DND-41 (cell line): ENCODE measurements around the gene RTN4RL2.
A peak's percentile ranks its signal among the peaks of the same experiment; 100 is the strongest.

Source experiments
- ATAC-seq: fragments of 200-7000 bp; cut with Tn5 transposase; 3 replicates; pipeline ENCODE4 v1.9.1; 2021; ENCODE audit warnings: low read depth; ENCODE audit not compliant: insufficient read depth
- DNase-seq: peaks from one replicate; pipeline ENCODE4 v3.0.0-alpha.2; 2020
- H2AFZ ChIP-seq: 2 replicates; pipeline ENCODE4 v1.6.0; 2012; ENCODE audit warnings: low read depth, low read length
- H3K27ac ChIP-seq: 2 replicates; pipeline ENCODE4 v1.5.1; 2012; ENCODE audit warnings: low read length, inconsistent platforms
- H3K27me3 ChIP-seq: fragments of 200-600 bp; sonication (generic); 2 replicates; pipeline ENCODE4 v1.6.0; 2012; ENCODE audit warnings: low read length, mild to moderate bottlenecking, inconsistent platforms; ENCODE audit not compliant: insufficient read depth, poor library complexity
- H3K36me3 ChIP-seq: 2 replicates; pipeline ENCODE4 v1.5.1; 2012; ENCODE audit warnings: low read length, inconsistent platforms; ENCODE audit not compliant: insufficient read depth
- H3K4me1 ChIP-seq: 2 replicates; pipeline ENCODE4 v1.5.1; 2012; ENCODE audit warnings: mild to moderate bottlenecking, low read length; ENCODE audit not compliant: insufficient read depth
- H3K4me2 ChIP-seq: 2 replicates; pipeline ENCODE4 v1.6.0; 2012; ENCODE audit warnings: mild to moderate bottlenecking, moderate library complexity, low read length, inconsistent platforms; ENCODE audit not compliant: insufficient read depth
- H3K4me3 ChIP-seq, 2 experiments: fragments of 200-600 bp in 1 of 2; shearing (Covaris generic) in 1 of 2; 2 replicates each; pipeline ENCODE4 v1.5.1; 2012 to 2016; ENCODE audit warnings: inconsistent platforms in 2 of 2, low read length in 2 of 2, mild to moderate bottlenecking in 2 of 2, low read depth in 1 of 2, moderate library complexity in 1 of 2
- H3K79me2 ChIP-seq: 2 replicates; pipeline ENCODE4 v1.6.0; 2012; ENCODE audit warnings: low read length, inconsistent platforms; ENCODE audit not compliant: insufficient read depth
- H3K9ac ChIP-seq: 2 replicates; pipeline ENCODE4 v1.6.0; 2012; ENCODE audit warnings: low read depth, mild to moderate bottlenecking, inconsistent platforms, low read length, moderate library complexity
- H3K9me3 ChIP-seq: 2 replicates; pipeline ENCODE4 v1.5.1; 2012; ENCODE audit warnings: low read length, moderate library complexity, mild to moderate bottlenecking, inconsistent platforms; ENCODE audit not compliant: insufficient read depth, severe bottlenecking
- H4K20me1 ChIP-seq: 2 replicates; pipeline ENCODE4 v1.6.0; 2012; ENCODE audit warnings: low read length; ENCODE audit not compliant: insufficient read depth
- EZH2 ChIP-seq: IDR thresholded peaks from 3 replicates; pipeline ENCODE4 v1.6.1; 2012; ENCODE audit warnings: borderline replicate concordance, low read depth, mild to moderate bottlenecking, moderate library complexity, low read length, inconsistent platforms; ENCODE audit not compliant: severe bottlenecking
- TF ChIP-seq, protein P1 (sequence below): IDR thresholded peaks from 2 replicates; pipeline ENCODE4 v1.5.1; 2012; ENCODE audit warnings: borderline replicate concordance, low read length, moderate library complexity, mild to moderate bottlenecking; ENCODE audit not compliant: poor library complexity, severe bottlenecking; ENCODE audit errors: extremely low read depth

Gene RTN4RL2

DNA sequence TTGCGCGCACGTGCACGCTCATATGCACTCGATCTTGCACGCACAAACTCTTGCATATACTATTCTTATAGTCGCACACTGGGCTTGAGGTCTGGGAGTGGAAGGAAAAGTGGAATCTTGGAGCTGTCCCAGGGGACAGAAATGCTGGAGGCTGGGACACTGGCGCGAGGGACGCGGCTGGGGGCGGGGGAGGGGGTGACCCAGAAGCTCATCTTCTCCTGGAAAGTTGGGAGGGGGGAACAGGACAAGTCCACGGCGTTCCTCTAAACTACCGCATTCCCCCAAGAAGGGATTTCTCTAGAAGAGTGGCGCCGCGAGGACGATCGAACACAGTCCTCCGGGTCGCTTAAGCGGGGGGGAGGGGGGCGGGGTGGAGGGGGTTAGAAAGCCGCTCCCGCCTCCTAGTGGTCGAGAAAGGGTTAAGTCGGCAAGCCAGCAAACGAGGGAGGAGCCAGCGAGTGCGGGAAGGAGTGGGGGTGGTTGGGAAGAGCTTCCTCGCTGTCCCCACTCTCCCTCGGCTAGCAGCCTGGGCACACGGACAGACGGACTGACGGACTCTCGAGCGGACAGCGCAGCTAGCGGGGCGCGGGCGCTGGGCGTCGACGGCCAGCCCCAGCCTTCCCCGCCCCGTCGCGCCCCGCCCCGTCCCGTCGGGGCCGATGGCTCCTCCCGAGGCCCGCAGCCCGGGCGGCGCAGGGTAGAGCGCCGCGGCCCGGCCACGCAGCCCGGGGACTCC lies at the start of gene RTN4RL2:
TSS of gene RTN4RL2 (plus strand) at position 507 of the 736 bp plus-strand sequence. CDS start 338 bp downstream, outside the sequence.
- no peak for TF ChIP-seq EZH2
- TF ChIP-seq, protein P1, sequence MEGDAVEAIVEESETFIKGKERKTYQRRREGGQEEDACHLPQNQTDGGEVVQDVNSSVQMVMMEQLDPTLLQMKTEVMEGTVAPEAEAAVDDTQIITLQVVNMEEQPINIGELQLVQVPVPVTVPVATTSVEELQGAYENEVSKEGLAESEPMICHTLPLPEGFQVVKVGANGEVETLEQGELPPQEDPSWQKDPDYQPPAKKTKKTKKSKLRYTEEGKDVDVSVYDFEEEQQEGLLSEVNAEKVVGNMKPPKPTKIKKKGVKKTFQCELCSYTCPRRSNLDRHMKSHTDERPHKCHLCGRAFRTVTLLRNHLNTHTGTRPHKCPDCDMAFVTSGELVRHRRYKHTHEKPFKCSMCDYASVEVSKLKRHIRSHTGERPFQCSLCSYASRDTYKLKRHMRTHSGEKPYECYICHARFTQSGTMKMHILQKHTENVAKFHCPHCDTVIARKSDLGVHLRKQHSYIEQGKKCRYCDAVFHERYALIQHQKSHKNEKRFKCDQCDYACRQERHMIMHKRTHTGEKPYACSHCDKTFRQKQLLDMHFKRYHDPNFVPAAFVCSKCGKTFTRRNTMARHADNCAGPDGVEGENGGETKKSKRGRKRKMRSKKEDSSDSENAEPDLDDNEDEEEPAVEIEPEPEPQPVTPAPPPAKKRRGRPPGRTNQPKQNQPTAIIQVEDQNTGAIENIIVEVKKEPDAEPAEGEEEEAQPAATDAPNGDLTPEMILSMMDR: peak; percentile 64
- no peaks in the 10 kb centered on the region for H3K36me3 ChIP-seq
- peak within 1 kb of the TSS; percentile 21 to 75; a peak in 3 of 4 replicates for H3K4me3 ChIP-seq
- H3K79me2 ChIP-seq: no peaks in the 10 kb centered on the region
- H3K4me1 ChIP-seq: peaks cover 39% of the 10 kb centered on the region
- peak within 1 kb of the TSS; percentile 88 for H3K4me2 ChIP-seq
- no peak within 1 kb of the TSS for H3K27ac ChIP-seq
- peak within 1 kb of the TSS; percentile 59 for H3K9ac ChIP-seq
- no peaks in the 10 kb centered on the region for H3K9me3 ChIP-seq
- ATAC-seq (peak; percentile 76), DNase-seq (peak; percentile 77)
- H3K27me3 ChIP-seq: peaks cover 37% of the 10 kb centered on the region
- H4K20me1 ChIP-seq: peaks cover 7% of the 10 kb centered on the region
- H2AFZ ChIP-seq: peak within 1 kb of the TSS; percentile 81

DNA sequence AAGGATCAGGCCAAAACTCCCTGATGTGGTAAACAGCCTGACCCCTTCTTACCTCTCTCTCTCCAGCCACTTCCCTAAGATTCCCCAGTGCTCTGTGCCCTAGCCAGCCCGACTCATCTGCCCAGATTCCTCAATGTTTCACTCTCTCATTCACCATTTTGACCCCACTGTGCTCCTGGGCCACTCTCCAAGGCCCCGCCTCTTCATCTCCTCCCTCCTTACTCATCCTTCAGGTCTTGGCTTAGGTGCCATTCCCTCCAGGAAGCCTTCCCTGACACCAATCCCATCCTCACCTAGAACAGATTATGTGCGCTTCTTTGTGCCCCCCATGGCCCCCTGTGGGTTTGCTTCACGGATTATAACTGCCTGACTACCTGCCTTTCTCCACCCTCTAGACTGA lies 46.6 kb upstream of the RTN4RL2 start:
- Histone ChIP-seq H3K4me1 (0 out of 2 replicates have a peak, but pooled peaks cover 3% of the 10 kb centered on the region), H3K9me3 (no peaks in the 10 kb centered on the region), H3K27ac (no peak overlapping the region), H3K9ac (no peak overlapping the region), H3K79me2 (peaks cover 10% of the 10 kb centered on the region), H3K4me2 (no peak overlapping the region), H3K36me3 (peaks cover 97% of the 10 kb centered on the region), H4K20me1 (peaks cover 61% of the 10 kb centered on the region), H3K27me3 (no peaks in the 10 kb centered on the region), H2AFZ (no peak overlapping the region), H3K4me3 (no peak overlapping the region)
- TF ChIP-seq, protein P1: no peak
- TF ChIP-seq EZH2: no peak
- ATAC-seq: no peak
- DNase-seq: no peak

DNA sequence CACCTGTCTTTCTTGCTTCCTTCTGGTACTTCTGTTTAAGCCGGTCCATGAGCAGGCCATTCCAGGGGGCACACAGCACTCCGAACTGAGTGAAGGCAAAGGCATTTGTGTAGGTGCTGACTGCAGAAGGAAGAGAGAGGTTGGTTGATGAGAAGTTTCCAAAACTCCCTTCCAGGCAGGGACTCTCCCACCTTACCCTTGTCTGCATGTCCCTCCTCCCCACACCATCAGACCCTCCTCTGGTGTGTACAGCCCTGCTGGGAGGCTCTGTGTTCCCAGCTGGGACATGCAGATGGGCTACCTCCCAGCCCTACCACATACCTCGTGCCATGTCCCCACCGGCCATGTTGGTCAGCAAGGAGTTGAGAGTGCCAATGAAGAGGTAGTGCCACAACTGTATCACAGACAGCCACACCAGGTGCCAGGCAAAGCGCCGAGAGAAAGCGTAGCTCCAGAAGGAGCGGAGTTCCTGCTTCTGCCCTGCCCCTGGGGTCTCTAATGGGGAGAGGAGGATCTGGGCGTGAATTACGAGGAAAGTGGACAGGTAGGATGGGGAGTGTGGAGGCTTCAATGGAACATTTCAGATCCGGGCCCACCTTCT lies 45.6 kb upstream of the RTN4RL2 start:
- H3K36me3 ChIP-seq: peaks cover 96% of the 10 kb centered on the region
- DNase-seq: no peak
- no peak overlapping the region for H3K9ac ChIP-seq
- no peaks in the 10 kb centered on the region for H3K27me3 ChIP-seq
- H3K9me3 ChIP-seq: no peaks in the 10 kb centered on the region
- no peak overlapping the region for H3K4me2 ChIP-seq
- peaks cover 16% of the 10 kb centered on the region for H3K79me2 ChIP-seq
- H4K20me1 ChIP-seq: peaks cover 51% of the 10 kb centered on the region
- H3K4me3 ChIP-seq: no peak overlapping the region
- TF ChIP-seq EZH2: no peak
- TF ChIP-seq, protein P1: no peak
- no peak overlapping the region for H3K27ac ChIP-seq
- 0 out of 3 replicates have a peak, but pooled peaks have one; percentile 17 for ATAC-seq
- 0 out of 2 replicates have a peak, but pooled peaks cover 3% of the 10 kb centered on the region for H3K4me1 ChIP-seq
- no peak overlapping the region for H2AFZ ChIP-seq
